HG02840 (cell line): ENCODE results near the gene CYTIP.
A peak's percentile ranks its signal among the peaks of the same experiment; 100 is the strongest.

Experiments
- ATAC-seq: cut with Tn5 transposase; IDR thresholded peaks from one replicate; pipeline ENCODE4 v1.9.1; 2021; ENCODE audit warnings: mild to moderate bottlenecking, moderate library complexity, moderate number of reproducible peaks; ENCODE audit not compliant: unreplicated experiment, low FRiP score

CYTIP gene

DNA sequence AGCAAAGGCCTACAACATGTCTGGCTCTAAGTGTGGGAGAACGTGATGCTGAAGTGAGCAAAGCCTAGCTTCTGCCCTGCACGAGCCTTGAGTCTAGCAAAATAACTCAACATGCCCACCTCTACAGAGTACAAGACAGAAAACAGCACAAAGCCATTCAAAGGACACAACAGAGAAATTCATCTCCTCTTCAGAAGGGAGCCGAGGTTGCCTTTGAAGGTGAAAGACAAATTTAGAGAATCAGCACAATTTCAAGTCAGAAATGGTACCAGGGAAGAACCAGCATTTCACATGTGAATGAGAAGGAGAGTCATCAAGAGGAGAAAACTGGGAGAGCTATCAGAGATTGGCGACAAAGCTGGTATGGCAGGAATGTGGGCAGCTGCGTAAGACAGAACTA is 21.7 kb upstream of the CYTIP start:
- ATAC-seq = no peak

DNA sequence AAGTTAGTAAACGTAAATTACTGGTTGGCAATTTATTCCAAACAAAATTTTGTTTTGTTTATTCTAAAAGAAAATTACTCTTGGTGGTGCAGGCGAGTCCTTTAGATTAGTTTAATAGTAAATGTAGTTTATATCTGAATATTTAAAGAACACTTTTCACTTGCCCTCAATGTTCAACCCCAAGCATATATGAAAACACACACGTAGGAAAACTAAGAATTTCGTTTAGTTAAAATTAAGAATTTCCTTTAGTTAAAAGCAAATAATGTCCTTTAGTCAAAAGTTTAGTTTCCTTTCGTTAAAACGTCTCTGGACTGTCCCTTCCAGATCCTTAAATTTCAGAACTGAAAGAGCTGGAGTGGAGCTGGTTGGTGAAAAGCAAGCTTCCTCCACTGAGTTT is 19.1 kb upstream of the CYTIP start:
- ATAC-seq = no peak

DNA sequence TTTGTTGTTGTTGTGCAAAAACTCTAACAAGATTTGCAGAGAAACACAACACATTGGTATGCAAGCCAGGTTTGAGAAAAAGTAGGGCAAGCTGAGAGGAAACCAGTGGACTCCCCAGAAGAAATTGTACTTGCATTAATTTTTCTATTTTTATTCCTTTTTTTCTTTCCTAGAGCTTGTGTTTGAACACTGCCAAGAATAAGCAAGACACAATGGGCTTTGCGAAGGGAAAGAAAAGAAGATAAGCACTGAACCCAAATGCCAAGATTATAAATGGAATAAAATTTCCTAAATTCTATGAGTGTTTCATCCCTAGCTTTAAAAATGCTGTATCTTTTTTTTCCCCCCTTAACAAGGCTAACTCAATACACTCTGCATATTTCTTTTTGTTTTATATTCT is 17.0 kb upstream of the CYTIP start:
- no peak for ATAC-seq

DNA sequence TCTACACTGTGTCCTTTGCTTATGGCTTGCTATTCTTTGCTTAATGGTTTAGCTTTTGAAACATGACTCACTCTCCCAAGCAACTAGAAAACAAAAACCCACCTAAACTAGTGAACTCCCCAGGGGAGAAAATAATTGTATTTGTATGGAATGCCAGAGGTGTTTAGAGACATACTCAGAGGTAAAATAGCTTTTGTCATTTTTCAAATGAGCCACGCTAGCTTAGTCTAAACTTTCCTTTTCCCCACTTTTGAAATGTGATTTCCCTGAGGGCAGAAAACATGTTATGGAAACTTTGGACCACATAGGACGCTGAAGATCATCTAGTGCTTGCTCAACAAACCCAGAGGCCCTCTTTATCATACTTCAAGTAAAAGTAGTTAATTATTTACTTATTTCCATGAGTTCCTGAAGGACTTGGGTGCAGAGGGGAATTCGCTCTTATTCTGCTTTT is 16.5 kb upstream of the CYTIP start:
- no peak for ATAC-seq

DNA sequence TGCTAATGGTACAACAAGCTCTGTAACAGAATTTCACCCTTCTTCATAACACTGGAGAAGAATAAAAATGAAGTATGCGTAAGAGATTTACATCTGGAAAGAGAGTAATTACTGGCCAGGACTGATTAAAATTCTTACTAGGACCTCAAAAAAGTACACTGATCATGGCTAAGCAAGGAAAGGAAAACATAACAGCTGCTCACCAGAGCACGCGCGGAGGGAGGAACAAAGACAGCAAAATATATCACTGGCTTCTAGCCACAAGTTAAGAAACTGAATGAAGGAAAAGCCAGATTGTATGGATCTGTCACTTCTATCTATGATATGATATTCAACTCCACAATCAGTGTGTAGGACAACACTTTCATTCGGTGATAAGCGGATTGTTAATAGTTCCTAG is 15.6 kb upstream of the CYTIP start:
- no peak for ATAC-seq

DNA sequence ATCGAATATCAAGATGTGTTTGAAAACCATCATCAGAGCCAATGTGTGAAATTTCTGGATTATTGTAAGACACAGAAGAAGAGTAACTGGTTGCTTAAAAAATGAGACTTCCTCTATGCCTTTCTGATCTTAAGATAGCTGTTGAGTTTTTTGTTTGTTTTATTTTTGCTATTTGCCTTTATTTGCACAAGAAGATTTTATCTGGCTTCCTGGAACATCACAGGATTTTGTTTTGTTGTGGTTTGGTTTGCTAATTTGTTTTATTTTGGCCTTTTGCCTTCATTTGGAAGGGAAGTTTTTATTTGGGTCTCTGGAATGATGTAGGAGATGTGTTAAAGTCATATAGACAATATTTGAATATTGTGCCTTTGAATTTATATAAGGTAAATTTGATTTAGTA is 3.9 kb upstream of the CYTIP start:
- no peak for ATAC-seq

DNA sequence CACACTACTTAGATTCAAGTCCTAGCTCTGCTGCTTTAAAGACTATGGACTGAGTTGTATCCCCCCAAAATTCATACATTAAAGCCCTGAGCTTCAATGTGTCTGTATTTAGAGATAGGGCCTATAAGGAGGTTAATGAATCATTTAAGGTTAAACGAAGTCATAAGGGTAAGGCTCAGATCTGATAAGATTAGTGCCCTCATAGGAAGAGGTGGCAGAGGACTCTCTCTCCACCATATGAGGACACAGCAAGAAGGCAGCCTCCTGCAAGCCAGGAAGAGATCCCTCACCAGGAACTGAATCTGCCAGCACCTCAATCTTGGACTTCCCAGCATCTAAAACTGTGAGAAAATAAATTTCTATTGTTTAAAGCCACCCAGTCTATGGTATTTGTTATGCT is 3.1 kb upstream of the CYTIP start:
- no peak for ATAC-seq

DNA sequence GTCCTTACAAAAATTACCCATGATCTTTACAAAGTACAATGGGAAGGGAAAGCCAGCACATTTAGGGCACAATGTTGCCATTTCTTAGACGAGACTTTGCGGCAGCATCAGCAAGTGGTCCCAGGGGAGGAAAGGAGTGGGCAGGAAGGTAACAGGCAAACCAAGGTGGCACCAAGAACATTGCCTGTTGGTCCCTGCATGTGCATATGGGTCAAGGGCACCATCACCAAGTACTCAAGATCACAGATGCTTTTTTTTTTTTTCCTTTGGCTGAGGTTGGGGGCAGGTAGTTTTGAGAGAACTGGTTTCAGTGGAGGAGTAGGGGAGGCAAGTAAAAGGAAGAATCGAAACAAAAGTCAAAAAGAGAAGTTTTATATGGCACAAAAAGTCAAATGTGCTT is 752 bp upstream of the CYTIP start:
- no peak for ATAC-seq

DNA sequence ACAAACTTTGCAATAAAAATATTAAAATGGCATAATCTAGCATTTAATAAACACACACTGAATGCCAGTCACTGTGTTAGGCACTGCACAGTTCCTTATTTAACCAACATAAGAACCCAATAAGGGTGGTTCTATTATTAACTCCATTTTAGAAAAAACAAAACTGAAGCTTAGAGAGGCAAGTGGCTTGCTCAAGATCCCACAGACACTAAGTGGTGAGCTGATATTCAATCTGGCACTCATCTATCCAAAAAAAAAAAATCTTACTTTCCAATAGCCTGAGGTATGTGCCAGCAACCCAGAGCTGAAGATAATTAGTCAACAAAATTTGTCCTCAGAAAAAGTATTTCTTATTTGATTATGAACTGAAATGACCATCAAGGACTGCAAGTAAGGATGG is 799 bp downstream of the CYTIP start:
- ATAC-seq = no peak

DNA sequence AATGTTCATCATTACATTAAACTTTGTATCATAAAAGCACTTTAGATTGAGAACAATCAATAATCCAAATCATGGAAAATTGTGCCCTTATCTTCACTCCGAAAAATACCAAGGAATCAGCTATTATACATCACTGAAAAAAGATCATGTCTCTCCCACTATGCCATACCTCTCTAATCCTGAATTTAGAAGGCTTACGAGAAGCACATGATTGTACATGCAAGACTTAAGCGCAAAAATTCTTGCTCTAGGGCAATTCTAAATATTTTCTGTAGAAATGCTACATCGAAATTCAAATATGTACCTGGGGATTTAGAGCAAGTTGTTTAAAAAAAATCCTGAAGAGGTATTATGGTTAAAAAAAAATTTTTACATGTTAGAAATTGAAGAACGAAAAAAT is 1.3 kb downstream of the CYTIP start:
- ATAC-seq = no peak

DNA sequence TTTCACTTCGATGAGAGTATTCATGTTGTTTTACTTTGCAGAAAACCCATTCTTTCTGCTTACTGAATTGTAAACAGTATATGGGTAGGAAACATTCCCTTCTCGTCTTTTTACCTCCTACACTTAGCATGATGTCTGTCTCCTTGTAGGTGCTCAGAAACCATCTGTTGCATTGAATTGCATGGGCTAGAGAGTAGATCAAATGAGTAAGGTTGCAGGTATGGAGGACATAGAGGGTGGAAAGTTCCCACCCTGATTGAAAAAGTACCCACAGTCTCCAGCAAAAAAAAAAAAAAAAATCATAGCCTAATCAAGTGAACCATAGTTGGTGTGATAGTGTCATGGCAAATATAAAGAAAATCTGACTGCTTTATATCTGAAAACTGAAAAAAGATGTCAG is 1.7 kb downstream of the CYTIP start:
- no peak for ATAC-seq

DNA sequence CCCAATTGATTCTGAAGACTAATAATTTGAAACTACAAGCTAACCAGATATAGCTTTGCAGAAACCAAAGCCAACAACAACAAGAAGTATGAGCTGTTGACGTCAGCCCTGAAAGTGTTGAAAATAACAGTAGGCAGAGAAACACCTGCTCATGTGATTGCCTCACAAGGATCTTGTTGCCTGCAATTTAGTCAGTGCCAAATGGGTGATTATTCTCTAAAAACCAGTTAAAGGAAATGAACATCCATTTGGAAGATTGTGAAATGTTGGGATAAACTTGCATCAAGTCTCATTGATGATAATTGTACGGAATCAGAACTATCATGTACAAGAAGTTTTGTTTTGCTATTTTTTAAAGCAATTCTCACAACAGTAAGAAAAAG is 2.8 kb downstream of the CYTIP start:
- ATAC-seq = peak; percentile 42

DNA sequence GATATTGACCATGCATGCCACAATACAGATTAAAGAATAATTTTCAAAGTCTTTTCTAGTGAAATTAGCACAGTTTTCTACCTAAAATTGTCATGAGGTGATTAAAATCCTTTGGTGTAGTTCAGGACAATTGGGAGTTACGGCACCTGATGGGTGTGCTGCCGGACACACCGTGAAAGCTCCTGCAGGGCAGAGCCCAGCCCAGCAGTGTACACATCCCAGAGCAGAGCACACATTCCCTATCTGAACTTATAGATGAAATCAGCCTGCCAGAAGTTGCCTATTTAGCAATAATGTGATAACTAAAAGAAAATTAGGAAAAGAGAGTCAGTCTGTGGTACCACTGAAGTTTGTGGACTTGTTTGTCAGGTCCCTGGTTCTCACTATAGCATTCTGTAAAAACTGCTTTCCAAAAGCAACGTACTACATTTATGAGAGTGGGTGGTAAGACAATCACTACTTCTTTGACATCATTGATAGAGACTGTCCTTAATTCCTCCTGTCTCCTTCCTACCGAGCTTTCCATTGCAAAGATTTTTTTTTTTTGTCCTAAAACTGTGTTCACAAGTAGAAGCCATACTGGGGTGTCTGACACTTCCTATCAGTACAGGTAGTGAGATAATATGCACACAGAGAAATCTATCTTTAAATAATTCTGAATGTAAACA is 3.4 kb downstream of the CYTIP start:
- ATAC-seq = peak; percentile 1

DNA sequence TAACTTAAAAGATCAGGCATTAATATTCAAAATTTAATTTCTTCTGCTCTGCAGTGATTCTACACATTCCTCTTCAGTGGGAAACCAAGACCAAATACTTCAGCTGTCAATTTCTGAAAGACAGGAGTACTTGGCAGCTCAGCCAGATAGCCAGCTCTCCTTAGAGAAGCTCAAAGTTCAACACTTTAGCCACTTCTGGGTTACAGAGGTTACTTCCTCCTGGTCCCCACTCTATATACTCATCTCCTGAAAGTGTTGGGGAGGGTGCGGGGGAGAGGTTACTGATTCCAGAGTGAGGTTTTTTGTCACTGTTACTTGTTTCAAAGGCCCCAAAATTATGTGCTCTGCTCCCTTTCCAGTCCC is 4.1 kb downstream of the CYTIP start:
- ATAC-seq = peak; percentile 38

DNA sequence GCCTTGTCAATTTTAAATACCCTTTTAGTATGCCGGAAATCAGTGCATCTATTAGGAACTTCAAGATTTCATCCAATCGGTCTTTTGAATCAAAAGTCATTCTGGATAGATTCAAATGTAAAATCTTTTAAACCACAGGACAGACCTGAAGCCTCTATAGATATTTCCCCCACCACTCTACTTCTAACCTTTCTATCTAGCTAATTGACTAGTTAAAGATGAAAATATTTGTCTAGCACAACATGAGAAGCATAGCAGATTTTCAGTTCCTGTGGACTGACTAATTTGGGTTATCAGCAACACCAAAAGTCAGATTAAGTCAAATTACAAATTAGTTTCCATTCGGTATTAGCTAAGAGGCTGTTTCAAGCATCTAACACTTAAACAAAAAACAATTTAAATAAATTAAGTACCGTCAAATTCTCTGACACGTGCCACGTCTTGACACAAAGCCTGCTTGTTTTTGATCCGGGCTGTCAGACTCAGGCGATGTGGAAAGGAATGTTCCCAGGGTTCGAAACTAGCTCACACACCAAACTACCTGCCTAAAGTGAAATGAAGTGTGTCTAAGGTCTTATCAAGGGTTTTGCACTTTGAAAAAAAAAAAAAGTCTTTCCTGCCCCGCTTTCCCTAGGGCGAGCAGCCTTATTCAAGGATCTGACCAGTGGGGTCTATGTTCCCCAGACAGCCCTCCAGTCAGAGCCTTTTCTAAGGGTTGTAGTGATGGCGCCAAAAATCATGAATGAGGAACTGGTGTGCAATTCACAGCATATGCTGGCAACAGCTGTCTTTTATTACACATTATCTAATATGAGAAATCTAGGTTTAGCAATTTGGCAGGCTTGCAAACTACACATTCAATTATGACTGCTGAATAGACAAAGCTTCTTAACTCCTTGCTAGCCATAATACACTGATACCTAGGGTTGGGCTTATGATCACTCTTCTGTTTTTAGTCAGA is 4.7 kb downstream of the CYTIP start:
- ATAC-seq = peak; percentile 11

DNA sequence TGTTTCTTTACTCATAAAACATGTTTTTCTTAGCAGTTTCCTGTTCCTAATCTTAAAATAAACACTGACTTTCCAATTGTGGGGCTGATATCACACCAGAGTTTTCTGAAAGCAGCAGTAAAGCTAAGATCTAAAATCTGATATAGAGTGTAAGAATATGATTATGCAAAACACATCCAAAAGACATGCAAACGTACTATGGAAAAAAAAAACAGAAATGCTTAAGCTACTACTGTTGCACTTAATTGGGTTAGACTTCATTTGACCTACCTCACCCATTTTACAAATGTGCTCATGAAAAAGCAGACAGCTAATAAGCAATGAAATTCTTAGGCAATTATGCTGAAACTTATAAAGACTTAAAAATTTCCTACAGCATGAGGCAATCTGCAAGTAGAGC is 10.5 kb downstream of the CYTIP start:
- no peak for ATAC-seq

DNA sequence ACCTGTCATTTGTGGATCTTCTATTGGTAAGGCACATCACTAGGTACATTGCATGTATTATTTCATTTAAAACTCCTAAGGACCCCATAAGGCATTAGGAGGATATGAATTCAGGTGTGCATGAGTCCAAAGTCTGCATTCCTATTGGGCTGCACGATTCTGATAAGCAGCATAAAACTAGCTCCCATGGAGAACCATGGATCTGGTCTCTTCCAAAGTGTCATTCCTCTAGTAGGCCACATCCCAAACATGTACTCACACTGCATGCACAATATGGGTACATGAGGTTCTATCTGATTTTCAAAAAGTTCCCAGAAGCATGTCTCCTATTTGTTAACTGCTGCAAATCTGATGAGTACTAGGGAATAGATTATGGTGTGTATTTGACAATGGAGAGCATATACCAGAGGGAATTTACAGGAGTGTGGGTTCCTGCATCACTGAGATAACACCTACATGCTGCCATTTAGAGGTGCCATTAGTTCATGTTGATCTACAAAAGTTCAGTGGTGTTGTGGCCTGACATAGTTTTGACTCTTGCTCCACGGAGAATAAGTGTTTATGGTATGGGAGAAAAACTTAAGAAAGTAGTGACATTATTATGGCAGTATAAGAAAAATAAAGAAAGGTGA is 11.3 kb downstream of the CYTIP start:
- ATAC-seq = no peak

DNA sequence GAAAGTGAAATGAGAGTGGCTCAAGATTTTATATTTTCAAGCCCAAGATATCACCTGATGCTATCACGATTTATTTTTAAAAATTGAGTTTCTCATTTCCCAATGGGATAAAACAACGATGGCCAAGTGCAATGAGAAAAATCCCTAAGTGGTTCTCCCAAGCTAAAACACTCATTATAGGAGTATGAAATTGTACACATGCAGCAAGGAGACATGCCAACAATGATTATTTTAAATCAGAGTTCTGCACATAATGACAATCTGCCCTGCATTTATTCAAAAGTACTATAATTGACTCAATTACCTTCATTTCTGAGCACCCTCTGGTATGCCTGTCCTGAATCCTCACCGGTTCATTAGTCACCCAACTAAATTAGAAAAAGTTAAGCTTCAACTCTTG is 12.7 kb downstream of the CYTIP start:
- no peak for ATAC-seq

DNA sequence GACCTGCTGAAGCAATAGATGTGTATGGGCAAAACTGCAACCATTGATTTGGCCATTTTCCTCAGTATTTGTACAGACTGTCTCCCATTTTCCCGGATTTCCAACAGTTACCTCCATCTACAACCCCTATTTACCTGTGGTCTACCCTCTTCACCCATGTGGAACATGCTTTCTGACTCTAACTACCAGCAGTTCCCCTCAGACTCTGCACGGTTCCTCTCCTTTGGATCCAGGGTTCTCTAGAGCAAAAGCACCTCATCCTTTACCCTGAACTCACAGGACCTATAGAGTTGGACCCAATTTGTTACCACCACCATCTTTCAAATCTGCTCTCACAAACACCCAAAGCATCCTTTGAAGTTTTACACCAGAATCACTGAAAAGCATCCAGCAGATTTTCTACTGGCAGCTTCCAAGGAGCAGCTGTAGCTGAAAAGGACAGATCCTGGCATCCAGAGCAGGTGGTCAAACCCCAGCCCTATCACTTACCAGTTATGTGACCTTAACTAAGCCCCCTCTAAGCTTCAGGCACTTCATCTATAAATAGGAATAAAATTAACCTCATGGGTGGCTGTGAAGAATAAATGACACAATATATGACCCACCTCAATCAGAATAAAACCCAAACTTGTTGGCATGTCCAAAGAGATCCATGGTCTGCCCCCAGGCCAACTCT is 15.3 kb downstream of the CYTIP start:
- no peak for ATAC-seq

DNA sequence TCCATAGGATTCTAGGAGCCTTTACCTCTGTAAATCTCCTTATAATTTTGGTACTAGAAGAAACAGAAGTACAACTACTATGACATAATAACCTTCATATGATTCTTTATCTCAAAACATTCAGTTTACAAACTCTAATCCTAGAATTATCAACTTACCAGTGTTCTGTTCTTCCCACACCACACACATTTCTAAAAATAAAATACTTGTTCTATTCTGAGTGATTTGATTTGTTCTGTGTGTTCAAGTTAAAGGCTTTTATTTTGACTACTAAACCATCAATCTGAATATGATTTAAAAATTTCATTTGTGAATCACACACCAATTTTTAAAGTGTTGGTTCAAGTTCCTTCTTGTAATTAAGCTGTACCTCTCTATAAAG is 16.0 kb downstream of the CYTIP start:
- ATAC-seq = no peak
